ENCODE results near the gene DUSP8.
"Not testable (repeated sequence)": the region's sequence is repeated elsewhere in the genome, so short reads cannot be mapped to it uniquely, and the experiment has no call there.

DUSP8 gene

GRCh38 chr11:1604181-1604580 lies 32.1 kb upstream of the DUSP8 start:
- H3K4me3 ChIP-seq (ENCODE audit: low read depth, low read length), result no peak overlapping the region
- TF ChIP-seq CTCF (IDR thresholded peaks at IDR 0.05; ENCODE audit: borderline replicate concordance, insufficient read depth, low read depth, low read length), result no peak

- H3K4me3 ChIP-seq (ENCODE audit: low read depth, low read length), result no peak overlapping the region
- TF ChIP-seq CTCF (IDR thresholded peaks at IDR 0.05; ENCODE audit: borderline replicate concordance, insufficient read depth, low read depth, low read length), result no peak
Observed at GRCh38 chr11:1603629-1604028, 31.6 kb upstream of the DUSP8 start.

DNA sequence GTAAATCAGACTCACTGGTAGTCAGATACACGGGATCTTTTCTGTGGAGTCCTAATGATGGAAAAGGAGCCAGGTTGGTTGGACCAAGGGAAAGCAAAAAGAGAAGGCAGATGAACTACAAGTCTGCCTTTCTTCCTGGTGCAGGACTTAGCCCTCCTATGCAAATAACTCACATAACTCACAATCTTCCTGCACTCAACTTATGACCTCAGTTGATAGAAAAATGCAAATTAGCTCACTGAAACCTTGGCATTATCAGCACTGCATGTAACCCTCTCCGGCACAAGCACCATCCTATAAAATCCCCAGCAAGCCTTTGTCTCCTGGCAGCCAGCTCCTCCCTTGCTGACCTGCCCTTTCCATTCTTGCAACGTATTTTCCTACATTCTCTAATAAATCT lies 29.6 kb upstream of the DUSP8 start:
- not testable (repeated sequence) for H3K4me3 ChIP-seq (ENCODE audit: low read depth, low read length)

GRCh38 chr11:1600626-1601025 lies 28.6 kb upstream of the DUSP8 start:
- H3K4me3 ChIP-seq (ENCODE audit: low read depth, low read length), result no peak overlapping the region
- no peak for TF ChIP-seq CTCF (IDR thresholded peaks at IDR 0.05; ENCODE audit: borderline replicate concordance, insufficient read depth, low read depth, low read length)

GRCh38 chr11:1598816-1599215 lies 26.7 kb upstream of the DUSP8 start:
- no peak overlapping the region for H3K4me3 ChIP-seq (ENCODE audit: low read depth, low read length)
- TF ChIP-seq CTCF (IDR thresholded peaks at IDR 0.05; ENCODE audit: borderline replicate concordance, insufficient read depth, low read depth, low read length), result no peak

- H3K4me3 ChIP-seq (ENCODE audit: low read depth, low read length), result not testable (repeated sequence)
Observed at GRCh38 chr11:1598406-1598805, 26.3 kb upstream of the DUSP8 start.

- no peak within 1 kb of the TSS for H3K4me3 ChIP-seq (ENCODE audit: low read depth, low read length)
- TF ChIP-seq CTCF (IDR thresholded peaks at IDR 0.05; ENCODE audit: borderline replicate concordance, insufficient read depth, low read depth, low read length), result no peak
Observed at GRCh38 chr11:1597994-1598380, 25.9 kb upstream of the DUSP8 start, which contains the start of gene KRTAP5-2. Gene KRTAP5-2 (minus strand): TSS chr11:1598294. CDS start chr11:1598250, 44 bp downstream.

DNA sequence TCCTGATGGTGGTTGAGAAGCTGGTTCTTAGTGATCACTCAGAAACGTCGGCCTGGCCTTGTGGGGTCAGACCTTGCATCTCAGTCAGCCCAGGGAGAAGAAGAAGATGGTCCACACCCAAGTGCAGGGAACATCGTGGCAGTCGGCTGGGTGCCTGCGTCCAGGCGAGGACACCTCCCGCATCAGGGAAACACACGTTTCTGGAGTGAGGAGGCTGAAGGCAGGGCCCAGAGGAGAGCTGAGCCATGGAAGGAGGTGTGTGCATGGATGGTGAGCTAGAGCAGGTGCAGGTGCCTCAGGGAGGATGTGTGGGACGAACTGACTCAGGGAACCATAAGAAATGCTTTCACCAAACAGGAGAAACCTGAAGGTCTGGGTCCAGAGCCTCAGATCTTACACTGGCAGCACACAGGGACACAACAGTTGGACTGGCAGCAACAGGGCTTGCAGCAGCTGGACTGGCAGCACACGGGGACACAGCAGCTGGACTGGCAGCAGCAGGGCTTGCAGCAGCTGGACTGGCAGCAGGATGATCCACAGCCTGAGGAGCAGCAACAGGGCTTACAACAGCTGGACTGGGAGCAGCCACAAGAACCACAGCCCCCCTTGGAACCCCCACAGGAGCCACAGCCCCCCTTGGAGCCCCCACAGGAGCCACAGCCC lies 25.4 kb upstream of the DUSP8 start:
- TF ChIP-seq CTCF (IDR thresholded peaks at IDR 0.05; ENCODE audit: borderline replicate concordance, insufficient read depth, low read depth, low read length), result no peak
- no peak overlapping the region for H3K4me3 ChIP-seq (ENCODE audit: low read depth, low read length)

- not testable (repeated sequence) for H3K4me3 ChIP-seq (ENCODE audit: low read depth, low read length)
Observed at GRCh38 chr11:1596576-1597121, 24.6 kb upstream of the DUSP8 start.

DNA sequence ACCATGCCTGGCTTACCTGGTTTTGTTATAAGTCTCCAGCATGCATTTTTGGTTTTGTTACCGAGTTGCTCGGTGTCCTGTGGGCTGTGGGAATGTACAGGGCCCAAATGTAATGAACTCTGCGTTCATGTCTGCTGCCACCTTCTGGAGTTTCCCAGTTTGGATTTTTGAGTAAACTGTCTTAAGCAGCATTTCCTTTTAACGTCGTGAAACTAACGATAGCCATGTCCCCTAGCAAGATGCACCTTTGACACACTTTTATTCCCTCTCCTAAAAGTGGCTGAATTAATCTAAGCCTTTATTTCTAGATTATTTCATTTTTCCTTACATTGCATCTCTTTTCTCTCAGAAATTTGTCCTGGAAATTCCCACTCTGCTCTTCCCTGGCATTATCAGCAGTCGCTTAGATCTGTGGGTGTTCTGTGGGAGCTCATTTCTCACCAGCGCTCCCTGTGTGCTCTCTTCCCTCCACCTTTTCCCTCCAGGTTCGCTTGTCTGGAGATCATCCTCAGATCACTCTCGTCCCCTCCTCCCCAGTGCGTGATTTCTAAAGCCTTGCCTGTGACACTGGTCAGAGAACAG lies 24.0 kb upstream of the DUSP8 start:
- not testable (repeated sequence) for H3K4me3 ChIP-seq (ENCODE audit: low read depth, low read length)

All from GM12875 (cell line).